ENCODE data around the gene PIK3AP1. TPM values are rescaled to one million over a fixed set of nuclear protein-coding genes. Genes with fewer than 3 reads are reported as not detected.

PIK3AP1 gene
- total RNA-seq, 1 experiment from 2014 or later, result 7.1 TPM

DNA sequence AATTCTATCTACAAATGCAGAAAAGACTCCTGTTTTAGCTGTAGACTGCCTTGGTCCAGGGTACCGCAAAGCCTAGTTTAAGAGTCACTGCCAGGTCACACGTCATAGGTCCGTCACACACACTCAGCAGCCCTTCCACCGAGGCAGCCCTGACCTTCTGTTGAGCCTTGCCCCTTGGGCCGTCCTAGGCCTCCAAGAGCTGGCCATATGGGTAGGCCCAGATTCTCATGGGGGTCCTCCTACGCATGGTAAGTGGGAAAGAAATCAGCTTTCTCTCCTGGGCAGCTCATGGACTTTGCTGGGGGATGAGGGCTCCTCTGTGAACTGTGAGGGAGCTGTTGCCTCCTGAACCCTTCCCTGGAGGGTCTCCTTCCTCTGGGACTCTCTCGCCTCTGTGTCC is 19.8 kb upstream of the PIK3AP1 start:
- Histone ChIP-seq H3K79me2 (ENCODE audit: insufficient read depth, low read length) (no peaks in the 10 kb centered on the region), H3K9me2 (ENCODE audit: insufficient read depth) (no peaks in the 10 kb centered on the region), H3K27ac (ENCODE audit: low read depth, low read length) (no peak overlapping the region), H3K4me2 (ENCODE audit: low read length) (no peak overlapping the region), H3K27me3 (ENCODE audit: insufficient read depth, low read length) (no peaks in the 10 kb centered on the region), H3K4me3 (replicated peaks in 1 of 2; ENCODE audit: low read depth in 1 of 2, low read length in 2 of 2) (no peak overlapping the region), H4K20me1 (ENCODE audit: insufficient read depth) (no peaks in the 10 kb centered on the region), H3K4me1 (ENCODE audit: control insufficient read depth in 1 of 2, insufficient read depth in 2 of 2, low read length in 2 of 2) (no peaks in the 10 kb centered on the region), H3K9me3 (ENCODE audit: control insufficient read depth in 1 of 2, insufficient read depth in 1 of 2, low read depth in 1 of 2, low read length in 2 of 2) (no peaks in the 10 kb centered on the region), H2AFZ (ENCODE audit: low read depth, low read length, poor library complexity, severe bottlenecking) (no peak overlapping the region), H3K9ac (ENCODE audit: low read length) (no peak overlapping the region), H3K36me3 (ENCODE audit: control insufficient read depth in 1 of 2, insufficient read depth in 2 of 2, low read length in 2 of 2) (no peaks in the 10 kb centered on the region)
- ChIA-PET POLR2A (no interaction called here), CTCF (no interaction called here), RAD21 (ENCODE audit: low non-redundant PET in 1 of 2, low total read pairs in 2 of 2, uncharacterized antibody in 2 of 2, unreplicated experiment in 2 of 2) (no interaction called here)
- intact Hi-C loops (cut with micrococcal nuclease), result no loop called here
- DNase-seq (ENCODE audit: low read depth, low spot score) (no peak), ATAC-seq (no peak)
- no TSS peak for BruUV-seq (replicated peaks)
- TF ChIP-seq JUND (IDR thresholded peaks at IDR 0.05), result no peak
- TF ChIP-seq CBX3 (IDR thresholded peaks at IDR 0.05; ENCODE audit: low read depth), result no peak
- TF ChIP-seq TCF7L2 (IDR thresholded peaks at IDR 0.05; ENCODE audit: borderline replicate concordance, extremely low read depth, insufficient read depth, insufficient read length), result no peak
- TF ChIP-seq EGR1 (IDR thresholded peaks at IDR 0.05; ENCODE audit: low read depth), result no peak
- TF ChIP-seq, protein P1, sequence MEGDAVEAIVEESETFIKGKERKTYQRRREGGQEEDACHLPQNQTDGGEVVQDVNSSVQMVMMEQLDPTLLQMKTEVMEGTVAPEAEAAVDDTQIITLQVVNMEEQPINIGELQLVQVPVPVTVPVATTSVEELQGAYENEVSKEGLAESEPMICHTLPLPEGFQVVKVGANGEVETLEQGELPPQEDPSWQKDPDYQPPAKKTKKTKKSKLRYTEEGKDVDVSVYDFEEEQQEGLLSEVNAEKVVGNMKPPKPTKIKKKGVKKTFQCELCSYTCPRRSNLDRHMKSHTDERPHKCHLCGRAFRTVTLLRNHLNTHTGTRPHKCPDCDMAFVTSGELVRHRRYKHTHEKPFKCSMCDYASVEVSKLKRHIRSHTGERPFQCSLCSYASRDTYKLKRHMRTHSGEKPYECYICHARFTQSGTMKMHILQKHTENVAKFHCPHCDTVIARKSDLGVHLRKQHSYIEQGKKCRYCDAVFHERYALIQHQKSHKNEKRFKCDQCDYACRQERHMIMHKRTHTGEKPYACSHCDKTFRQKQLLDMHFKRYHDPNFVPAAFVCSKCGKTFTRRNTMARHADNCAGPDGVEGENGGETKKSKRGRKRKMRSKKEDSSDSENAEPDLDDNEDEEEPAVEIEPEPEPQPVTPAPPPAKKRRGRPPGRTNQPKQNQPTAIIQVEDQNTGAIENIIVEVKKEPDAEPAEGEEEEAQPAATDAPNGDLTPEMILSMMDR (IDR thresholded peaks at IDR 0.05 in 2 of 3, conservative IDR thresholded peaks at IDR 0.05 in 1 of 3; ENCODE audit: borderline replicate concordance in 1 of 3, insufficient read depth in 1 of 3, low read depth in 2 of 3, low read length in 2 of 3), result no peak
- no peak for TF ChIP-seq FOSL1 (IDR thresholded peaks at IDR 0.05; ENCODE audit: low read depth)
- no peak for TF ChIP-seq EZH2 (IDR thresholded peaks at IDR 0.05)
- no peak for TF ChIP-seq CEBPB (IDR thresholded peaks at IDR 0.05; ENCODE audit: low read depth)
- TF ChIP-seq ELF1 (IDR thresholded peaks at IDR 0.05; ENCODE audit: borderline replicate concordance, low read depth), result no peak
- TF ChIP-seq, protein P2, sequence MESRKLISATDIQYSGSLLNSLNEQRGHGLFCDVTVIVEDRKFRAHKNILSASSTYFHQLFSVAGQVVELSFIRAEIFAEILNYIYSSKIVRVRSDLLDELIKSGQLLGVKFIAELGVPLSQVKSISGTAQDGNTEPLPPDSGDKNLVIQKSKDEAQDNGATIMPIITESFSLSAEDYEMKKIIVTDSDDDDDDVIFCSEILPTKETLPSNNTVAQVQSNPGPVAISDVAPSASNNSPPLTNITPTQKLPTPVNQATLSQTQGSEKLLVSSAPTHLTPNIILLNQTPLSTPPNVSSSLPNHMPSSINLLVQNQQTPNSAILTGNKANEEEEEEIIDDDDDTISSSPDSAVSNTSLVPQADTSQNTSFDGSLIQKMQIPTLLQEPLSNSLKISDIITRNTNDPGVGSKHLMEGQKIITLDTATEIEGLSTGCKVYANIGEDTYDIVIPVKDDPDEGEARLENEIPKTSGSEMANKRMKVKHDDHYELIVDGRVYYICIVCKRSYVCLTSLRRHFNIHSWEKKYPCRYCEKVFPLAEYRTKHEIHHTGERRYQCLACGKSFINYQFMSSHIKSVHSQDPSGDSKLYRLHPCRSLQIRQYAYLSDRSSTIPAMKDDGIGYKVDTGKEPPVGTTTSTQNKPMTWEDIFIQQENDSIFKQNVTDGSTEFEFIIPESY (IDR thresholded peaks at IDR 0.05; ENCODE audit: extremely low read depth, insufficient replicate concordance, low read length), result no peak
- TF ChIP-seq, protein P3, sequence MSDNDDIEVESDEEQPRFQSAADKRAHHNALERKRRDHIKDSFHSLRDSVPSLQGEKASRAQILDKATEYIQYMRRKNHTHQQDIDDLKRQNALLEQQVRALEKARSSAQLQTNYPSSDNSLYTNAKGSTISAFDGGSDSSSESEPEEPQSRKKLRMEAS (IDR thresholded peaks at IDR 0.05), result no peak
- no peak for TF ChIP-seq ZFX (IDR thresholded peaks at IDR 0.05)
- TF ChIP-seq EZH2phosphoT487 (IDR thresholded peaks at IDR 0.05; ENCODE audit: borderline replicate concordance), result no peak
- TF ChIP-seq, protein P4, sequence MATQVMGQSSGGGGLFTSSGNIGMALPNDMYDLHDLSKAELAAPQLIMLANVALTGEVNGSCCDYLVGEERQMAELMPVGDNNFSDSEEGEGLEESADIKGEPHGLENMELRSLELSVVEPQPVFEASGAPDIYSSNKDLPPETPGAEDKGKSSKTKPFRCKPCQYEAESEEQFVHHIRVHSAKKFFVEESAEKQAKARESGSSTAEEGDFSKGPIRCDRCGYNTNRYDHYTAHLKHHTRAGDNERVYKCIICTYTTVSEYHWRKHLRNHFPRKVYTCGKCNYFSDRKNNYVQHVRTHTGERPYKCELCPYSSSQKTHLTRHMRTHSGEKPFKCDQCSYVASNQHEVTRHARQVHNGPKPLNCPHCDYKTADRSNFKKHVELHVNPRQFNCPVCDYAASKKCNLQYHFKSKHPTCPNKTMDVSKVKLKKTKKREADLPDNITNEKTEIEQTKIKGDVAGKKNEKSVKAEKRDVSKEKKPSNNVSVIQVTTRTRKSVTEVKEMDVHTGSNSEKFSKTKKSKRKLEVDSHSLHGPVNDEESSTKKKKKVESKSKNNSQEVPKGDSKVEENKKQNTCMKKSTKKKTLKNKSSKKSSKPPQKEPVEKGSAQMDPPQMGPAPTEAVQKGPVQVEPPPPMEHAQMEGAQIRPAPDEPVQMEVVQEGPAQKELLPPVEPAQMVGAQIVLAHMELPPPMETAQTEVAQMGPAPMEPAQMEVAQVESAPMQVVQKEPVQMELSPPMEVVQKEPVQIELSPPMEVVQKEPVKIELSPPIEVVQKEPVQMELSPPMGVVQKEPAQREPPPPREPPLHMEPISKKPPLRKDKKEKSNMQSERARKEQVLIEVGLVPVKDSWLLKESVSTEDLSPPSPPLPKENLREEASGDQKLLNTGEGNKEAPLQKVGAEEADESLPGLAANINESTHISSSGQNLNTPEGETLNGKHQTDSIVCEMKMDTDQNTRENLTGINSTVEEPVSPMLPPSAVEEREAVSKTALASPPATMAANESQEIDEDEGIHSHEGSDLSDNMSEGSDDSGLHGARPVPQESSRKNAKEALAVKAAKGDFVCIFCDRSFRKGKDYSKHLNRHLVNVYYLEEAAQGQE (IDR thresholded peaks at IDR 0.05; ENCODE audit: low read depth), result no peak
- TF ChIP-seq YY1 (IDR thresholded peaks at IDR 0.05; ENCODE audit: extremely low read depth, insufficient replicate concordance, low read depth, low read length), result no peak
- no peak for TF ChIP-seq ZNF274 (IDR thresholded peaks at IDR 0.05; ENCODE audit: low read depth, low read length)
- TF ChIP-seq SIN3A (IDR thresholded peaks at IDR 0.05; ENCODE audit: low read depth), result no peak

Measured in HCT116 (cell line).